Hepatocyte (in vitro differentiated cells): ENCODE data around the gene SERTAD2.

Experiments
- EZH2 ChIP-seq: fragments of 200-600 bp; sonication (generic); IDR thresholded peaks from 2 replicates; pipeline ENCODE4 v1.6.1; 2016; ENCODE audit warnings: antibody characterized with exemption, mild to moderate bottlenecking, borderline replicate concordance
- EZH2phosphoT487 ChIP-seq: fragments of 200-600 bp; sonication (generic); IDR thresholded peaks from one replicate; pipeline ENCODE4 v1.6.1; 2018; ENCODE audit warnings: antibody characterized with exemption, mild to moderate bottlenecking, low read depth, moderate library complexity; ENCODE audit not compliant: unreplicated experiment, severe bottlenecking
- TF ChIP-seq, protein P1 (sequence below): fragments of 200-600 bp; sonication (generic); IDR thresholded peaks from 2 replicates; pipeline ENCODE4 v1.5.1; 2016; ENCODE audit warnings: antibody characterized with exemption, mild to moderate bottlenecking; ENCODE audit not compliant: poor library complexity

DNA sequence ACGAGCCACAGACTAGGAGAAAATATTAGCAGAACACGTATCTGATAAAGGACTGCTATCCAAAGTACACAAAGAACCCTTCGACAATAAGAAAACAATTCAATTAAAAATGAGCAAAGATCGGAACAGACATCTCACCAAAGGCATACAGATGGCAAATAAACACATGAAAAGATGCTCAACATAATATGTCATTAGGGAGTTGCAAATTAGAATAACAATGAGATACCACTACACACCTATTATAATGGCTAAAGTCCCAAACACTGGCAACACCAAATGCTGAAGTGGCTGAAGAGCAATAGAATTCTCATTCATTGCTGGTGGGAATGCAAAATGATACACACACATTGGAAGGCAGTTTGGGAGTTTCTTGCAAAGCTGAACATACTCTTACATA, 33.1 kb downstream of the SERTAD2 start:
- TF ChIP-seq, protein P1, sequence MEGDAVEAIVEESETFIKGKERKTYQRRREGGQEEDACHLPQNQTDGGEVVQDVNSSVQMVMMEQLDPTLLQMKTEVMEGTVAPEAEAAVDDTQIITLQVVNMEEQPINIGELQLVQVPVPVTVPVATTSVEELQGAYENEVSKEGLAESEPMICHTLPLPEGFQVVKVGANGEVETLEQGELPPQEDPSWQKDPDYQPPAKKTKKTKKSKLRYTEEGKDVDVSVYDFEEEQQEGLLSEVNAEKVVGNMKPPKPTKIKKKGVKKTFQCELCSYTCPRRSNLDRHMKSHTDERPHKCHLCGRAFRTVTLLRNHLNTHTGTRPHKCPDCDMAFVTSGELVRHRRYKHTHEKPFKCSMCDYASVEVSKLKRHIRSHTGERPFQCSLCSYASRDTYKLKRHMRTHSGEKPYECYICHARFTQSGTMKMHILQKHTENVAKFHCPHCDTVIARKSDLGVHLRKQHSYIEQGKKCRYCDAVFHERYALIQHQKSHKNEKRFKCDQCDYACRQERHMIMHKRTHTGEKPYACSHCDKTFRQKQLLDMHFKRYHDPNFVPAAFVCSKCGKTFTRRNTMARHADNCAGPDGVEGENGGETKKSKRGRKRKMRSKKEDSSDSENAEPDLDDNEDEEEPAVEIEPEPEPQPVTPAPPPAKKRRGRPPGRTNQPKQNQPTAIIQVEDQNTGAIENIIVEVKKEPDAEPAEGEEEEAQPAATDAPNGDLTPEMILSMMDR: no peak
- TF ChIP-seq EZH2phosphoT487: no peak
- TF ChIP-seq EZH2: no peak
